Tongue (tissue), 2 donors: ENCODE results near the gene NLRP5. TPM values are rescaled to one million over a fixed set of nuclear protein-coding genes. Genes with fewer than 3 reads are reported as not detected.
"Not testable (repeated sequence)": the region's sequence is repeated elsewhere in the genome, so short reads cannot be mapped to it uniquely, and the experiment has no call there.

Experiments used
- DNase-seq: peaks from one replicate; pipeline ENCODE4 v3.0.0-alpha.2; 2015
- total RNA-seq: library from RNA; depleted of rRNA; stranded (reverse); fragments of >200 nt; gene quantifications from one replicate; pipeline ENCODE4 v1.2.3, GENCODE V29; 2014

NLRP5 gene
- total RNA-seq = not detected

DNA sequence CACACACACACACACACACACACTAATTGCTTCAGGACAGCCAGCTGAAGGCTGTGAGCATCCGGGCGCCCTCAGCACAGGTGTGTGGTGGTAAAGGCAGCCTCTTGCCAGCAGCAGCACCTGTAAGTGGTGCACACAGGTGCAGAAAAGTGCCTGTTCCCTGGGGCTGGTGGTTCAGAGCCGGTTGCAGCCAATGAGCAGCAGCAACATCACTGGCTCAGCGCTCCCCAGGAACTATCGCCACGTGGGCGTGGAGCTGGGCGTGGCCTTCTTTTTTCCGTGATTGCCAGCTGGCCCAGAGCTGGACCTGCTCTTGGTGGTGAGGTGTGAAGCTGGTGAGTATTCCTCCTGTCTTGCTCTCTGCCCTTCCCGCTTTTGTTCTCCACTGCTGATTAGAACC lies at the start of gene NLRP5:
Gene NLRP5 (plus strand): TSS at position 289 of the 400 bp plus-strand sequence.
- no peak for DNase-seq

DNA sequence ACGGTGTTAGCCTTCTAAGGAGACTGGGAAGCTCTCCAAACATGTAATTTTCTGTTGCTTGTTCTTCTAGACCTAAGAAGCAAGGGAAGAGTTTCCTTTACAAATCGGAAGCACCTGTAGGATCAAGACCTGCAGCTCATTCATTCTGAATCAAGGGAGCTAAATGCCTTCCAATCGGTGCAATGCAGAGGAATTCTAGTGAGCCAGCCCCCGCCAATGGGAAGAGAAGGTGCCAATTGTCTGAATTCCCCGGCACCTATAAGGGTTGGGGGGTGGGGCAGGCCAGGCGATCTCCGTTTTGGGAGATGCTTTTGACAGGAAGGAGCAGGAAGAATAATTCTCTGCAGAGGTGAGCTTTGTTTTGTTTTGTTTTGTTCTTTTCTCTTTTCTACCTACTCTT lies 47.4 kb upstream of the NLRP5 start:
- DNase-seq = no peak

DNA sequence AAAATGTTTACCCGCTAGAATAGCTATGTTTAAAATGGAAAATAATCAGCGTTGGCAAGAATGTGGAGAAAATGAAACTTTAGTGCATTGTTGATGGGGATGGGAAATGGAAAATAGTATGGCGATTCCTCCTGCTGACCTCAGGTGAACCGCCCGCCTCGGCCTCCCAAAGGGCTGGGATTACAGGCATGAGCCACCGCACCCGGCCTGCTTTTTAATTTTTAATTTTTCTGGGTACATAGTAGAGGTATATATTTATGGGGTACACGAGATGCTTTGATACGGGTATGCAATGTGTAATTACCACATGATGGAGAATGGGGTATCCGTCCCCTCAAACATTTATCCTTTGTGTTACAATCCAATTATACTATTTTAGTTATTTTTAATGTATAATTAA lies 46.3 kb upstream of the NLRP5 start:
- DNase-seq = no peak

DNA sequence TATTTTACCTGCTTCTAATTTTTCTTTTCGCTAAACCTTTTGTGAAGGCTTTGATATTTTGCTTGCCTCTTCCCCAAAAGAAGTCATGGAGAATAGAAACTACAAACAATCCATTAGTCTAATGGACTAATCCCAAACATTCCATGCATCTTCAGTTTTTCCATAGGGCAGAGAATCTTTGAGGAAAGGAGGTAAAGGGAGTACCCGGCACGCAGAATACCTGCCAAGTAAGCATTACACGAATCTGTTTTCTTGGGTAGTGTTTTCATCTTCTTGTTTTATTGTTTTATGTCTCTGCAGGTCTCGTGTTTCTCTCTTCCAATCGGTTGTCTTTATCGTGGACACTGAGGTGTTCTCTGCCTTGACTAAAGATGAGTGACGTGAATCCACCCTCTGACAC lies 39.0 kb upstream of the NLRP5 start, which contains the start of gene NLRP8:
Gene NLRP8 (plus strand): TSS at position 301 of the 400 bp plus-strand sequence.
- no peak for DNase-seq

DNA sequence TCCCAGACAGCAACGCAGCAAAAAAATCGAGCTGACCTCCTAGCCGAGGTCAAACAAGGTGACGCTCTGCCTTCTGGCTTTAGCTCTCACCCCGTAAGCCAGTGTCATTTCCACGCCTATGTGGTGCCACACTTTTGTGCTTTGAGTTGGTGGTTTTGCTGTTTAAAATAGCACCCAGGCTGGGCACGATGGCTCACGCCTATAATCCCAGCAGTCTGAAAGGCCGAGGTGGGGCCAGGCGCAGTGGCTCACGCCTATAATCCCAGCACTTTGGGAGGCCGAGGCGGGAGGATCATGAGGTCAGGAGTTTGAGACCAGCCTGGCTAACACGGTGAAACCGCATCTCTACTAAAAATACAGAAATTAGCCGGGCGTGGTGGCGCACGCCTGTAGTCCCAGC lies 36.0 kb upstream of the NLRP5 start:
- not testable (repeated sequence) for DNase-seq

DNA sequence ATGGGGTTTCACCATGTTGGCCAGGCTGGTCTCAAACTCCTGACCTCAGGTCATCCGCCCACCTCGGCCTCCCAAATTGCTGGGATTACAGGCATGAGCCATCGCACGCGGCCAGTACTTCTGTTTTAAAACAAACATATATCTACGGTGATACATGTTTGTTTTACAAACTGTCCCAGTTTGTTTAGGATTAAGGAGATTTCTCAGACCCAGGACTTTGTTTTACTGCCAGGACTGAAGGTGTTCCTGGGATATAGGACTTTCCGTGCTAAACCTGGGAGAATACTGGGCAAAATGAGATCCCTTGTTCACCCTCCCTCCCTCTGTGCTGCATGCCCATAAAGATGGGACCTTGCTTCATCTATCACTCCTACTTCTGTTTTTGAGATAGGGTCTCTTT lies 30.1 kb upstream of the NLRP5 start:
- DNase-seq = no peak

DNA sequence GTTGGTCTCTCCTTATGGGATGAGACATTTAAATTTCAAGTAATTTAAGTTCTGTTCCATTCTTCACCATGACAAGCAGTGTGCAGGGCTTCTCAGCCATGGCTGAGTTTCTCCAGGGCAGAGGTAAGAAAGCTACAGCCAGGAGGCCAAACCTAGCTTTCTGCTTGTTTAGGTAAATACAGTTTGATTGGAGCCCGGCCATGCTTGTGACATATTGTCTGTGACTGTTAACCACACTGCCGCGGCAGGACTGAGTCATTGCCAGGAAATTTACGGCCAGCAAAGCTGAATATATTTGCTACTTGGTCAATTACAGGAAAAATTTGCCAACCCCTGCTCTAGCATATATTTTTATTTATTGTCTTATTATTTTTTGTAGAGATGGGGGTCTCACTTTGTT lies 28.2 kb upstream of the NLRP5 start:
- no peak for DNase-seq

DNA sequence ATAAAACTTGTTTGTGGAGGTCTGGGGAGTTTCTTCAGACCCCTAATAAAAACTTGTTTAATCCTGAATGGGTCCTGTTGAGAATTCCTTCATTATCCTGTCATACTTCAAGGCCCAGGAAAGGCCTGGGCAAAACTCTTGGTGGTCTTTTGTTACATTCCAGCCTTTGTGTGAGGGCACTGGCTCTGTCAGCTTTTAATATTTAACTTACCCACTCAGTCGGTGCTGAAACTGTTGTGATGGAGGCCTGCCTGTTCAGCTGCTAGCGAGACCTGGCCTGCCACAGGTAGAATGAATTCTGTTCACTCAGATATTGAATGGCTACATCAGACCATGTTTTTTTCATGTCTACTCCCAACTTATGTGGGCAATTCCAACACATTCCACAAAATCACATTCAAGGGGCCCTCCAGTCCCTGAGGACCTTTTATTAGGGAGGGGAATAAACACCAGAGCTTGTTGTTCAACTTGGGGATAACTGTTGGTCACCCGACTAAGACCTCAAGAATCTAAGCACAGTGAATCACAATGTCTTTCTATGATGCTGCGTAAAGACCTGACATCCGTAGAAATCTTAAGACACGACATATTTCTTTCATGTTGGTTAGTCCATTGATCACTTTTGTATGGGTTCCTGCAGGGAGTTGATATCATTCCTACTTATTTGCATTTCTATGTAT lies 26.4 kb upstream of the NLRP5 start:
- DNase-seq = no peak

DNA sequence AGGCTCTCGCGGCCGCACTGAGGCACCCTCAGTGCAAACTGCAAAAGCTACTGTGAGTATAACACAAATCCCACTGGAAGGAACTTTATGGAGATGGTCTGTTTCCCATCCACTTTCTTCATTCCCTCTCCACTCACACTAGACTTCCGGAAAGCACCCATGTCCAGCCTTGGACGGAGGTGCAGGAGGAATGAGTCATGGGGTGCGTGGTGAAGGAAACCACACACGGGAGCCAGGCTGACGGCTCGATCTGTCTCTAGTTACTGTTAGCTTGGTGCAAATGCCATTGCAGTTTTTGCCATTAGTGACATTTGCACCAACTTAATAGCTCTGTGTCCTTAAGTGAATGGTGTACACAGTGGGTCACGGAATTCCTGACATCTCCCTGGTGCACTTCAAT lies 24.4 kb upstream of the NLRP5 start:
- no peak for DNase-seq

DNA sequence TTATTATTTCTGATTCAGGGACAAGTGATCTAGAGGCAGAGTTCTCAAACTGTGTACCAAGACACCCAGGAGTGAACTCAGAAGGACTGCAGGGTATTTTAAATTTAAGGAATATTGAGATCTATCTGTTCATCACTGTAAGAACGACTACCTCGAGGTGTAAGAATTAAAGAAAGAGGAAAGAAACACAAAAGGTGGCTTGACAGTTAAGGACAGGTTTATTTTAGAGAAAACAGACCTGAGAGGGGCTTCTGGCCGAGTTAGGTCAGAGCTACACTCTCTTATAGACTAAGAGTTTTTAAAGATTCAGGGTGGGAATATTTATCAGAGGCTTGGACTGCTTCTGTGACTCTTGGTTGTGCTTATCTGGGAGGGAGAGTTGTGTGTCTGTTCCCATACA lies 12.6 kb upstream of the NLRP5 start:
- DNase-seq = no peak

DNA sequence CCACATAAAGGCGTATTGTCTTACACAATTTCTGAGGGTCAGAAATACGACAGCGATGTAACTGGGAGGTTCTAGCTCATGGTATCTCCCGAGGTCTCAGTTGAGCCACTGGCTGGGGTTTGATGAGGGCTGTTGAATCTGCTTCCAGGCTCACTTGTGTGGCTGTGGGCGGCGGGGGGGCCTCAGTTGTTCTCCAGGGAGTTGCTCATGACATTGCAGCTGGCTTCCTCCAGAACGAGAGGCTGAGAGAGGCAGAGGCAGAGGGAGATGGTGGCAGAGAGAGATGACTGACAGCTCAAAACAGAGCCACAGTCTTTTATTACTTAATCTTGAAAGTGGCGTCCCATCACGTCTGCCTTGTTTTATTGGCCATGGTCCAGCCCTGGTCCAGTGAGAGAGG lies 6.2 kb upstream of the NLRP5 start:
- no peak for DNase-seq

DNA sequence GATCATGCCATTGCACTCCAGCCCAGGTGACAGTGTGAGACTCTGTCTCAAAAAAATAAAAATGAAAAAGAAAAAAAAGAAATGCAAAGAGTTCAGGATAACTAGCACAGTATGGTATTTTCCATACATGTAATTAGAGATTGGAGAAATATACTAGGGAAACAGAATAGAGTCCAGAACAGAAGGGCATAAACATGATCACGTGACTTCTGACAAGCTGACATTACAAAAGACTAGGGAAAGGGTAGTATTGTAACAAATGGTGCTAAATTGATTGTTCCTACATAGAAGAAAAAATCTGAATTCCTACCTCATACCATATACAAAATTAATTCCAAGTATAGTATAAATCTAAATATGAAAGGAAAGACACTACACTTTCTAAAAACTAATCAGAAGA lies 1.3 kb upstream of the NLRP5 start:
- DNase-seq = no peak

DNA sequence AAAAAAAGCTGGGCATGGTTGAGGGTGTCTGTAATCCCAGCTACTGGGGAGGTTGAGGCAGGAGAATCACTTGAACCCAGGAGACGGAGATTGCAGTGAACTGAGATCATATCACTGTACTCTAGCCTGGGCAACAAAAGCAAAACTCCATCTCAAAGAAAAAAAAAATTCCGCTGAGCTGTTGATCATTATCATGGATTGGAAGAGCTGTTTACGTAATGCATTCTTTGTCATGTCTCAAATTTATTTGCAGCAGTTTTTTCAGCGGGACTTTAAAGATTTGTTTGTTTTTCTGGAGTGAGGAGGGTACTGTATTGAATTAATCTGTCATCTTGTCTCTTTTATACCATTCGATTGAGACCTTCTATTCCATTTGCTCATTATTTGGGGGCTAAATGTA lies 4.3 kb downstream of the NLRP5 start:
- DNase-seq = no peak

DNA sequence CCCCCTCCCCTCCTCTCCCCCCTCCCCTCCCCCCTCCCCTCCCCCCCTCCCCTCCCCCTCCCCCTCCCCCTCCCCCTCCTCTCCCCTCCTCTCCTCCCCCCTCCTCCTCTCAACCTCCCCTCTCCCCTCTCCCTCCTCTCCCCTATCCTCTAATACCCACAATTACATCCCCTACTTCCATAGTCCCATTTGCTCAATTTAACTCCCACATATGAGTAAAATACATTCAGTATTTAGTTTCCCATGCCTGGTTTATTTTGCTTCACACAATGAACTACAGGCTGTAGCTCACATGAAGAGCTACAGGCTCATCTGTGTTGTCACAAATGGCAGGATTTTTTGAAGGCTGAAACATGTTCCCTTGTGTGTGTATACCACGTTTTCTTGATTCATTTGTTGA lies 6.9 kb downstream of the NLRP5 start:
- DNase-seq = no peak

DNA sequence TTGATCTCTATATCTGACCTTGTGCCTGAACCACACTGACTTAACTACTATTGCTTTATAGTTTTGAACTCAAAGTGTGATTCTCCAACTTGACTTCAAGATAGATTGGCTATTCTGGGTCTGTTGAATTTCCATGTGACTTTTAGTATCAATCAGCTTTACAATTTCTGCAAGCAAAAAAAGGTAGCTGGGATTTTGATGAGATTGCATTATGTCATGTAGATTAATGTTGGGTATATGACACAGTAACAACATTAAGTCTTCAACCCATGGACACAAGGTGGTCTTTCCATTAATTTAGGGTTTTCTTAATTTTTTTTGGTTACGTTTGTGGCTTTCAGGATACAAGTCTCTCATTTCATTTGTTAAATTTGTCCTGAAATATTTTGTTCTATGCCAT lies 28.2 kb downstream of the NLRP5 start:
- DNase-seq = no peak

DNA sequence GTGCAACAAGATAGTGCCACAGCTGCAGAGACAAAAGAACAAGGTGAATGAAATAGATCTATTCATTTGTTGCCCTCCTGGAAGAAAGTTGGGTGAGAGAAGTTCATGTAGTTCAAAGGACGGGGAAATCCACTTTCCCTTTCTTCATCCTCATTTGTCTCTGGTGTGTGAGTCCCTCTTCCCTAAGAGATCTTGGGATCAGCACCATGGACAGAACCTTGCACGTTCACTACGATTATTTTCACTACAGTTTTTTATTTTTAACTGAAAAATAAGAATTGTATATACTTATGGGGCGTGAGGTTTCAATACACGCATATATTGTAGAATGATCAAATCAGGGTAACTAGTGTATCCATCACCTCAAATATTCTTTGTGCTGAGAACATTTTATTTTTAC lies 29.2 kb downstream of the NLRP5 start:
- DNase-seq = peak; percentile 4

DNA sequence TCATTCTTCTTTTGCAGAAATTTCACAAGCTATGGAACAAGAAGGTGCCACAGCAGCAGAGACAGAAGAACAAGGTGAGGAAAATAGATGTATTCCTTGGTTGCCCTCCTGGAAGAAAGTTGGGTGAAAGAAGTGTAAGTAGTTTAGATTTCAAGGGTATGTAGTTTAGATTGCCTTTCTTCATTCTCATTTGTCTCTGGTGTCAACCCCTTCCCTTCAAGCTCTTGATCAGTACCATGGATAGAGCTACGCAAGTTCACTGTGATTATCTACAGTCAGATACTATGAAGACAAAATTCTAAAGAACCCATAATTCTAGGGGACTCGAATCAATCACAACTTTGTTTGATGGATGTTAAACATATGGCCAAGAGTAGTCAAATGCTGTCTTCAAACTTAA lies 32.8 kb downstream of the NLRP5 start:
- DNase-seq = not testable (repeated sequence)

DNA sequence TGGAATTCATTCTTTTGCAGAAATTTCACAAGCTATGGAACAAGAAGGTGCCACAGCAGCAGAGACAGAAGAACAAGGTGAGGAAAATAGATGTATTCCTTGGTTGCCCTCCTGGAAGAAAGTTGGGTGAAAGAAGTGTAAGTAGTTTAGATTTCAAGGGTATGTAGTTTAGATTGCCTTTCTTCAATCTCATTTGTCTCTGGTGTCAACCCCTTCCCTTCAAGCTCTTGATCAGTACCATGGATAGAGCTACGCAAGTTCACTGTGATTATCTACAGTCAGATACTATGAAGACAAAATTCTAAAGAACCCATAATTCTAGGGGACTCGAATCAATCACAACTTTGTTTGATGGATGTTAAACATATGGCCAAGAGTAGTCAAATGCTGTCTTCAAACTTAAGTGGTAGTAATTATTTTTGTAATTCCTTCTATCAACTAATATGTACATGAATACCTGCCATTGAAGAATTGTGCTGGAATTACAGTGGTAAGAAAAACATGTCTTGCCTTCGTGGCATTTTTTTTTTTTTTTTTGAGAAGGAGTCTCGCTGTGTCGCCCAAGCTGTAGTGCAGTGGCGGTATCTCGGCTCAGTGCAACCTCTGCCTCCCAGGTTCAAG lies 33.9 kb downstream of the NLRP5 start:
- not testable (repeated sequence) for DNase-seq

DNA sequence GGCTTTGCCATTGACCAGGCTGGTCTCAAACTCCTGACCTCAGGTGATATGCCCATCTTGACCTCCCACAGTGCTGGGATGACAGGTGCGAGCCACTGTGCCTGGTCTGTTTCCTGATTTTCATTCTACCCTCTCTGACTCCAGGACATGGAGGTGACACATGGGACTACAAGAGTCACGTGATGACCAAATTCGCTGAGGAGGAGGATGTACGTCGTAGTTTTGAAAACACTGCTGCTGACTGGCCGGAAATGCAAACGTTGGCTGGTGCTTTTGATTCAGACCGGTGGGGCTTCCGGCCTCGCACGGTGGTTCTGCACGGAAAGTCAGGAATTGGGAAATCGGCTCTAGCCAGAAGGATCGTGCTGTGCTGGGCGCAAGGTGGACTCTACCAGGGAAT lies 40.2 kb downstream of the NLRP5 start:
- DNase-seq = no peak

DNA sequence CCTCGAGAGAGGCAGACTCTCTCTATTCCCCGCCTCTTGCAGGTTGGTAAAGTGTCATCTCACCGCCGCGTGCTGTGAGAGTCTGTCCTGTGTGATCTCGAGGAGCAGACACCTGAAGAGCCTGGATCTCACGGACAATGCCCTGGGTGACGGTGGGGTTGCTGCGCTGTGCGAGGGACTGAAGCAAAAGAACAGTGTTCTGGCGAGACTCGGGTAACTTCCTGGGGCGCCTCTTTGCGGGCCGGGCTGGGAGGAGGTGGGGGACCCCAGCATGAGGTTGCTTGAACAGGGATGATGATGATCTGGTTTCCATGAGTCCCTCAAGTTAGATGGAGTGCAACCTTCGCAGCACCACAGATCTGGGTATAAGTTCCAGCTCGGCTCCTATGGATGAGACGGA lies 67.0 kb downstream of the NLRP5 start:
- no peak for DNase-seq

DNA sequence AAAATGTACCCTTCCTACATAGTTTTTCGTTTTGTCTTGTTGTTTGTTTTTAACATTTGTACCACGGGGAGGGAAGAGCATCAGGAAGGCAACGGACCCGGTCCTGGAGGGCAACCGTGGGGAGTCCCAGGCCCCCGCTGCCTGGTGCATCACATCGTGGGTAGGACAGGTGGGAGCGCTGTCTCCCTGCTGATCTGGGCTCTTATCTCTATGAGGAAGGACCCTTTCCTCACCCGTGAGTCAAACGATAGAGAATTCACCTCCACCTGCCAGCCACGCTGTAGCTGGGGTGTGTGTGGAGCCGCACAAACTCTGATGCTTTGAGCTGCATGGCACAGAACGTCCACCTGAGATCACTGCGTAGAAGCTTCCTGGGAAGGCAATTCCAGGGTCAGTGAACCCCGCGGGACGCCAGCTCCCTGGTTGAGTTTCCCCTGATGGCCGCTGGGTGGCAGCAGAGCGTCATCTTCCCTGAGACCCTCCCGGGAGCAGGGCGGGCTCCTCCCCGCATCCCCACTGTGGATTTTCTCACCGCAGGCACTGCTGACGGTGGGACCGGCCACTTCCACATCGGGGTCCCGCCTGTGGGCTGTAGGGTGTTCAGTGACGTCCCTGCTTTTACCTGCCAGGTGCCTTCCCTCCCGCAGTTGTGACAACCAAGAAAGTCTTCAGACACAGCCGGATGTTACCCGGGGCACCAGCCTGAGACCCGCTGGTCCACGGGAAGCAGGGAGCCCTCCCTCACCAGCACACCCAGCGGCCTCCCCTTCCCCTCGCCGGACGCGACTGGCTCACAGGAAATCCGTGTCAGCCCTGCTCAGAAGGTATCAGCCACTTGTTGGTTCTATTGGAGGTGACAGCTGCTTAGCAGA lies 79.8 kb downstream of the NLRP5 start:
- peak; percentile 75 for DNase-seq

DNA sequence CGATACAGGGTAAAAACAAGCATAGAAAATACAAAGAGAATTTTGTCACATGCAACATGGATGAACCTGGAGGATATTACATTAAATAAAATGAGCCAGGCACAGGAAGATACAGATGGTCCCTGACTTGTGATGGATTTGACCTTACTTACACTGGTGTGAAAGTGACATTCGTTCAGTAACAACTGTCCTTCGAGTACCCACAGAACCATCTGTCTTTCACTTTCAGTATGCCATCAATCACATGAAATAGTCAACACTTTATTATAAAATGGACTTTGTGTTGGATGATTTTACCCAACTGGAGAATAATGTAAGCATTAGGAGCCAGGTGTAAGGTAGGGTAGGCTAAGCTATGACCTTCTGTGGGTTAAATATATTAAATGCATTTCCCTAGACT lies 83.1 kb downstream of the NLRP5 start:
- no peak for DNase-seq

DNA sequence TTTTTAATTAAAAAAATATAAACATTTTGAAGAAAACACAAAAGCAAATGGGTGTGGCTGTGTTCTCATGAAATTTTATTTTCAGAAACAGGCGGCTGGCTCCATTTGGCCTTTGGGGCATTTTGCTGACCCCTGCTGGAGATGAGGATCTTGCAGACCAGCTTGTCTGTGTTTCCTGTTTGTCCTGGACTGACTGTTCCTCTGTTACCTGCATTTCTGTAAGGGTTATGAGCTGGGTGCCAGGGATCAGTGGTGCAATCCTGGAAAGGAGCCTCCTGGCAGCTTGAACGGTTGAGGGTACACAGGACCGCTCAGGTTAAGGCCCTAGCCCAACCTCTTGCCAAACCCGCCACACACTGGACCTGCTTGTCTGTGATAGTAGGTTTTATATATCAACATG lies 84.6 kb downstream of the NLRP5 start:
- DNase-seq = no peak
